ENCODE measurements around the gene NXNL1.
"Not testable (repeated sequence)": the region's sequence is repeated elsewhere in the genome, so short reads cannot be mapped to it uniquely, and the experiment has no call there.

Gene NXNL1

DNA sequence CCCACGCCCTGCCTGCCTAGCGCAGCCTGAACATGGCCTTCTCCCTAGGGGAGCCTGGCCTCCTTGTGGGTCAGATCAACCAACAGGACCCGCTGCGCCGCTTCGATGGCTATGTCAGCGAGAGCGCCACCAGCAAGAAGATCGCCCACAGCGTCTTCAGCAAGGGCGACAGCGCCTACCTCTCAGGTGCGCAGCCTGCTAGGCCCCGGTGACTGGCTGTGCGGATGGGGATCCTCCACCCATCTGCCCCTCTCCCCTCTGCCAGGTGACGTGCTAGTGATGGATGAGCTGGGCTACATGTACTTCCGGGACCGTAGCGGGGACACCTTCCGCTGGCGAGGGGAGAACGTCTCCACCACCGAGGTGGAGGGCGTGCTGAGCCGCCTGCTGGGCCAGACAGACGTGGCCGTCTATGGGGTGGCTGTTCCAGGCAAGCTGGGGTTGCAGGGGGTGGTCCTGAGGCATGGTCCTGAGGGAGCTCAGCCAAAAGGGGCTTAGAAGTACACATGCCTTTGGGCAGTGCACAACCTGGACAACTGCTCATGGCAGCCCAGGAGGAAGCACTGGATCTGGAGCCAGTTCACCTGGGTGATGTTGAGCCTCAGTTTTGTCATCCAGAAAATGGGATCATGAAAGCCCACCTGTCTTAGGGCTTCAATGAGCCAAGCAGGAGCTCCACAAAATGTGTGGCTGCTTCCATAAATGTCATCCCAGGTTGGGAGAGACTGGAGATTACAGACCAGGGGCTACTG, 39.9 kb upstream of the NXNL1 start:
- H3K27ac ChIP-seq, result no peak overlapping the region
- TF ChIP-seq, protein P1, sequence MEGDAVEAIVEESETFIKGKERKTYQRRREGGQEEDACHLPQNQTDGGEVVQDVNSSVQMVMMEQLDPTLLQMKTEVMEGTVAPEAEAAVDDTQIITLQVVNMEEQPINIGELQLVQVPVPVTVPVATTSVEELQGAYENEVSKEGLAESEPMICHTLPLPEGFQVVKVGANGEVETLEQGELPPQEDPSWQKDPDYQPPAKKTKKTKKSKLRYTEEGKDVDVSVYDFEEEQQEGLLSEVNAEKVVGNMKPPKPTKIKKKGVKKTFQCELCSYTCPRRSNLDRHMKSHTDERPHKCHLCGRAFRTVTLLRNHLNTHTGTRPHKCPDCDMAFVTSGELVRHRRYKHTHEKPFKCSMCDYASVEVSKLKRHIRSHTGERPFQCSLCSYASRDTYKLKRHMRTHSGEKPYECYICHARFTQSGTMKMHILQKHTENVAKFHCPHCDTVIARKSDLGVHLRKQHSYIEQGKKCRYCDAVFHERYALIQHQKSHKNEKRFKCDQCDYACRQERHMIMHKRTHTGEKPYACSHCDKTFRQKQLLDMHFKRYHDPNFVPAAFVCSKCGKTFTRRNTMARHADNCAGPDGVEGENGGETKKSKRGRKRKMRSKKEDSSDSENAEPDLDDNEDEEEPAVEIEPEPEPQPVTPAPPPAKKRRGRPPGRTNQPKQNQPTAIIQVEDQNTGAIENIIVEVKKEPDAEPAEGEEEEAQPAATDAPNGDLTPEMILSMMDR (conservative IDR thresholded peaks at IDR 0.05), result no peak
- TF ChIP-seq ZFX (IDR thresholded peaks at IDR 0.05), result no peak

DNA sequence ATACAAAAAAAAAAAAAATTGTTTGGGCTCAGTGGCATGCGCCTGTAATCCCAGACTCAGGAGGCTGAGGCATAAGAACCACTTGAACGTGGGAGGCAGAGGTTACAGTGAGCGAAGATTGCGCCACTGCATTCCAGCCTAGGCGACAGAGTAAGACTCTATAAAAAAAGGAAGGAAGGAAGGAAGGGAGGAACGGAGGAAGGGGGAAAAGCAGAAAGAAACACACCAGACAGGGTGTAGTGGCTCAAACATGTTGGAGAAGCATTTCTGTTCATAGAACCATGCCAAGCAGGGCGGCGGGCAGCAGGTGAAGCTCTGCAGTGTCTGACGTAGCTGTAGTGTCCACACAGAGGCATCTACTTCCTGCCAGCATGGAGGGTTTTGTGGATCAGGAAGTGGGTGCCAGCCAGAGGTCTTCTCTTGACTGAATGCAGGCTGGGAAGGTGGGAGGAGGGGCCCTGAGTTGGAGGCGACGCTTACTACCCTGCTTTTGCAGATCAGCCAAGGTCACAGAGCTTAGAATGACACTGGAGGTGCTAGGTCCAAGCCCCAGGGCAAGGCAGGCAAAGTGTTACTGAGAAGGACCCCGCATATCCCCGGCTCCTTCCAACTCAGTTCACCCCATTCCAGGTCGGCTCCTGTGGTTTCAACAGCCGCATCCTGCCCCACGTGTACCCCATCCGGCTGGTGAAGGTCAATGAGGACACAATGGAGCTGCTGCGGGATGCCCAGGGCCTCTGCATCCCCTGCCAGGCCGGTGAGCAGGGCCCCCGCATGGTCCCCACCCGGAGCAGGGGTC, 39.1 kb upstream of the NXNL1 start:
- H3K27ac ChIP-seq, result no peak overlapping the region
- TF ChIP-seq ZFX (IDR thresholded peaks at IDR 0.05), result no peak
- TF ChIP-seq, protein P1 (conservative IDR thresholded peaks at IDR 0.05), result no peak

DNA sequence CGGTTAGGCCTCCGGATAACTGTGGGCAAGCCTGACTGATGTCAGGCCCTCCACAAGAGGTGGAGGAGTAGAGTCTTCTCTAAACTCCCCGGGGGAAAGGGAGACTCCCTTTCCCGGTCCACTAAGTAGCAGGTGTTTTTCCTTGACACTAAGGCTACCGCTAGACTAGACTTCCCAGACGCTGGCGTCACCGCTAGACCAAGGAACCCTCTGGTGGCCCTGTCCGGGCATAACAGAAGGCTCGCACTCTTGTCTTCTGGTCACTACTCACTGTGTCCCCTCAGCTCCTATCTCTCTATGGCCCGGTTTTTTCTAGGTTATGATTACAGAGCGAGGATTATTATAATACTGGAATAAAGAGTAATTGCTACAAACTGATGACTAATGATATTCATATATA, 38.3 kb upstream of the NXNL1 start:
- not testable (repeated sequence) for H3K27ac ChIP-seq

DNA sequence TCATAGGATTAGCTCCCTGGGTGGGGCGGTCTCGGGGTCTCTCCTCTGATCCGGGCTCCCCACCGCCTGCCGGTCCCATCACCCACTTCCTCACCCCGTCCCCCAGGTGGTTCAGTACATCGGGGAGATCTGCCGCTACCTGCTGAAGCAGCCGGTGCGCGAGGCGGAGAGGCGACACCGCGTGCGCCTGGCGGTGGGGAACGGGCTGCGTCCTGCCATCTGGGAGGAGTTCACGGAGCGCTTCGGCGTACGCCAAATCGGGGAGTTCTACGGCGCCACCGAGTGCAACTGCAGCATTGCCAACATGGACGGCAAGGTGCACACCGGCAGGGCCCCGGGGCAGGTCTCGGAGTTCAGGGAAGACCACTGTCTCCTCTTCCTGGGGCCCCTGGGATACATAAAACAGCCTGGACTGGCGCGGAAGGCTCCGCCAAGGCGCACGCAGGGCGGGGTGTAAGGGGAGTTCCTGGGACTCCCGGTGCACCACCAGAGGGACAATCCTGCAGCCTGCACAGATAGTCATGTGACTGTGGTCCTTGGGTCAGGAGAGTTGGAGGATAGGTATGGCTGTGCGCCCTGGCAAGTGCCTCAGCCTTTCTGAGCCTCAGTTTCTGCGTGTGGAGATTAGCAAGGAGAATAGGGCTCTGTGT, 36.5 kb upstream of the NXNL1 start:
- no peak for TF ChIP-seq ZFX (IDR thresholded peaks at IDR 0.05)
- TF ChIP-seq, protein P1 (conservative IDR thresholded peaks at IDR 0.05), result no peak
- no peak overlapping the region for H3K27ac ChIP-seq

DNA sequence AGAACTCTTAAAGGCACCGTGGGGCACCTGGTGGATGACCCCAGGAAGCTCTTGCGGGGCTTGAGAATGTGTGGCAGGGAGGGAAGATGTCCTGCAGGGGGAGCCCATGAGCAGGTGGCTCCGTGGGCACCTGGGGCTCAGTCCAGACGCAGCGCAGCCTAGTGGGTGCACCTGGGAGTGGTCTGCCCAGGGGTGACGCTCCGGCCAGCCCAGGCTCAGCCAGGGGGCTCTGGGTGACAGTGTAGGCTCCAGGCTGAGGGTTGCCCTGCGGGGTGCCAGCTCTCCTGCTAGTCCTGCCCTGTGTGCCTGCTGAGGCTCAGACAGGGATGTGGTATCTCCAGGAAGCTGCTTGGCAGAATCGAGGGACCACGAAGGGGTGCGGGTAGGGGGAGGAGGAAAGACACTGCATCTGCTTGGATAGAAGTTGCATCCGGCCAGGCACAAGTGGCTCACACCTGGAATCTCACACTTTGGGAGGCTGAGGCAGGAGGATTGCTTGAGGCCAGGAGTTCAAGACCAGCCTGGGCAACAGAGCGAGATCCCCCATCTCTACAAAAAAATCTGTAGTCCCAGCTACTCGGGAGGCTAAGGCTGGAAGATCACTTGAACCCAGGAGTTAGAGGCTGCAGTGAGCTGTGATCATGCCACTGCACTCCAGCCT, 35.7 kb upstream of the NXNL1 start:
- no peak overlapping the region for H3K27ac ChIP-seq

DNA sequence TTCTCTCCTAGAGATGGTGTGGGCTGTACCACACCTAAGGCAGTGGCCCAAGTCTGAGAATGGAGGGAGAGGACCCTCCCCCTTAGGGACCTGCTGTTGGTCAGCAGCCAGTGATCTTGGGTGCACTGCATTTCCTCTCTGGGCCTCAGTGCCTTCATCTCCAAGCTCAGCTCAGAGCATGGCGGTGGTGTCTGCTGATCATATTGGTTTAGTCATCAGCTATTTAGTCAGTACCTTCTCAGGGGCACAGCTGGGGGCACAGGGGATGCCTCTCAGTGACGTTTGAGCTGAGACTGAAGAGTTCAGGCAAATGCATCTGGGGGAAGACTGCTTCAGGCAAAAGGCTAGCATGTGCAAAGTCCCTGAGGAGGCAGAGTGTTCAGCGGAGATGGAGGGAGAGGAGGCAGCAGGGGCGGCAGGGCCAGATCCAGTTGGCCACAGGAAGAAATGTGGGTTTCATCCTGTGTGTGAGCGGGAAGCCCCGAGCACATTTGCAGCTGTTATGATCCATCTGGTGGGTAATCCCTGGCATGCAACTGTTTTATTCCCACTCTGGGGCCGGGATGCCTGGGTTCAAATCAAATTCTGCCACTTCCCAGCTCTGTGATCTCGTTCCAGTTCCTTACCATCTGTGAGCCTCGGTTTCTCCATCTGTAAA, 35.0 kb upstream of the NXNL1 start:
- TF ChIP-seq, protein P1 (conservative IDR thresholded peaks at IDR 0.05), result no peak
- TF ChIP-seq ZFX (IDR thresholded peaks at IDR 0.05), result no peak
- H3K27ac ChIP-seq, result no peak overlapping the region

More for the DNA sequence above, 35.7 kb upstream of the NXNL1 start:
- TF ChIP-seq, protein P1 (conservative IDR thresholded peaks at IDR 0.05), result peak; percentile 99
- TF ChIP-seq ZFX (IDR thresholded peaks at IDR 0.05), result no peak

DNA sequence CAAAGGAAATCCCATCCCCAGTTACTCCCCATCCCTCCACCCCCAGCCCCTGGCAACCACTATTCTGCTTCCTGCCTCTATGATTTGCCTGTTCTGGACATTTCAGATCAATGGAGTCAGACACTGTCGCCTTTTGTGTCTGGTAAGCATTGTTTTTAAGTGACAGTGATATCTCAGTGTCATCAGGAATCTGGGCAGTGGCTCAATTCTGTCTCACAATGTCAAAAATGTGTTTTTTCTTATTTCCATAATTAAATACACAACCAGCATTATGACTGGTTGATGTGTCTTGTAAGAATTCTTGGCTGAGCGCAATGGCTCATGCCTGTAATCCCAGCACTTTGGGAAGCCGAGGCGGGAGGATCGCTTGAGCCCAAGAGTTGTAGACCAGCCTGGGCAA, 30.6 kb upstream of the NXNL1 start:
- H3K27ac ChIP-seq, result no peak overlapping the region
- TF ChIP-seq ZFX (IDR thresholded peaks at IDR 0.05), result no peak
- TF ChIP-seq, protein P1 (conservative IDR thresholded peaks at IDR 0.05), result no peak

All from C4-2B (cell line).